K562 (cell line): Measurements from ENCODE around the gene RBMS3. TPM values are rescaled to one million over a fixed set of nuclear protein-coding genes. Genes with fewer than 3 reads are reported as not detected.

Source experiments
- ATAC-seq: fragments of 200-7000 bp; cut with Tn5 transposase; 3 replicates; pipeline ENCODE4 v1.9.1; 2020; ENCODE audit warnings: moderate library complexity
- BruUV-seq: library from RNA; stranded (reverse); fragments of 400-500 nt; replicated peaks from 2 replicates; lab custom pipeline; 2021; lab: Mats Ljungman, UMichigan
- CTCF ChIA-PET: fragments of 300-600 bp; formaldehyde crosslinking; extraction: SDS; loops from one replicate; lab custom pipeline; 2021; ENCODE audit warnings: low intra/inter-chr PET ratio; lab: Yijun Ruan, JAX
- POLR2A ChIA-PET: fragments of 300-600, 350-650 bp; sonication (Branson Sonifier 250); formaldehyde crosslinking; extraction: SDS; loops from one replicate; lab custom pipeline; 2021; ENCODE audit warnings: antibody characterized with exemption, inconsistent platforms; lab: Yijun Ruan, JAX
- DNase-seq, 4 experiments: peaks; one replicate each; pipeline versions ENCODE4 v3.0.0 to v3.0.0-alpha.2; 2011 to 2018; ENCODE audit warnings: low spot score in 3 of 4, mixed read lengths in 3 of 4; ENCODE audit errors: extremely low read depth in 1 of 4
- FAIRE-seq: peaks from 2 replicates; lab custom pipeline; 2011; peaks lifted over from hg19 to GRCh38; lab: Jason Lieb, UNC
- H2AFZ ChIP-seq: 2 replicates; pipeline ENCODE4 v1.6.0; 2011; ENCODE audit warnings: low read depth, low read length, control low read depth, inconsistent platforms
- H3K27ac ChIP-seq: fragments of 200-600 bp; 3 replicates; pipeline ENCODE4 v1.8.0; 2011; ENCODE audit warnings: low read depth, mild to moderate bottlenecking, control low read depth, inconsistent platforms, low read length, moderate library complexity, mixed read lengths; ENCODE audit errors: extremely low read depth
- H3K27me3 ChIP-seq, 2 experiments: fragments of 300-600 bp in 1 of 2; 2 replicates in 1 of 2; 3 replicates in 1 of 2; pipeline versions ENCODE4 v1.6.0 to v1.8.0; 2011; ENCODE audit warnings: inconsistent platforms in 2 of 2, low read length in 2 of 2, mild to moderate bottlenecking in 1 of 2, mixed read lengths in 1 of 2, moderate library complexity in 1 of 2; ENCODE audit not compliant: control insufficient read depth in 2 of 2, insufficient read depth in 2 of 2
- H3K36me3 ChIP-seq: fragments of 300-600 bp; 3 replicates; pipeline ENCODE4 v1.8.0; 2011; ENCODE audit warnings: mild to moderate bottlenecking, low read length, inconsistent platforms; ENCODE audit not compliant: control insufficient read depth, insufficient read depth
- H3K4me1 ChIP-seq, 2 experiments: fragments of 200-600 bp in 1 of 2; replicated peaks in 1 of 2; 2 replicates in 1 of 2; 3 replicates in 1 of 2; pipeline versions ENCODE4 v1.5.1 to v1.8.0; 2011; ENCODE audit warnings: inconsistent platforms in 2 of 2, low read length in 2 of 2, mild to moderate bottlenecking in 1 of 2, mixed read lengths in 1 of 2, moderate library complexity in 1 of 2; ENCODE audit not compliant: control insufficient read depth in 2 of 2, insufficient read depth in 2 of 2
- H3K4me2 ChIP-seq: 2 replicates; pipeline ENCODE4 v1.6.1; 2011; ENCODE audit warnings: low read length, control low read depth, inconsistent platforms, mixed read lengths; ENCODE audit not compliant: insufficient read depth
- H3K4me3 ChIP-seq: fragments of 200-600 bp; sonication (generic), shearing (Covaris generic); 2 replicates; pipeline ENCODE4 v1.5.1; 2016; ENCODE audit warnings: control low read depth, inconsistent platforms
- H3K79me2 ChIP-seq: fragments of 200-600 bp; 3 replicates; pipeline ENCODE4 v1.8.0; 2011; ENCODE audit warnings: low read length, inconsistent platforms; ENCODE audit not compliant: control insufficient read depth, insufficient read depth
- H3K9ac ChIP-seq, 2 experiments: 2 replicates each; pipeline versions ENCODE4 v1.6.0 to v1.6.1; 2011; ENCODE audit warnings: low read depth in 2 of 2, low read length in 2 of 2, control low read depth in 1 of 2, inconsistent platforms in 1 of 2, mild to moderate bottlenecking in 1 of 2, mixed read lengths in 1 of 2; ENCODE audit not compliant: insufficient read depth in 1 of 2
- H3K9me1 ChIP-seq: one replicate; pipeline ENCODE4 v1.6.0; 2011; ENCODE audit warnings: inconsistent platforms, mild to moderate bottlenecking, low read length, moderate library complexity; ENCODE audit not compliant: control insufficient read depth, insufficient read depth
- H3K9me3 ChIP-seq: replicated peaks from 2 replicates; pipeline ENCODE4 v1.5.1; 2011; ENCODE audit warnings: low read depth, low read length, inconsistent platforms; ENCODE audit not compliant: control insufficient read depth, insufficient read depth
- H4K20me1 ChIP-seq: replicated peaks from 2 replicates; pipeline ENCODE4 v1.6.1; 2011; ENCODE audit warnings: low read length, inconsistent platforms, mixed read lengths; ENCODE audit not compliant: control insufficient read depth, insufficient read depth
- CBFA2T2 ChIP-seq: fragments of 450-650 bp; conservative IDR thresholded peaks from 2 replicates; pipeline ENCODE4 v1.6.1; 2017; ENCODE audit warnings: mild to moderate bottlenecking
- CBX2 ChIP-seq: fragments of 200-600 bp; sonication (generic); IDR thresholded peaks from one replicate; pipeline ENCODE4 v1.6.1; 2012; ENCODE audit warnings: mild to moderate bottlenecking, low read length, inconsistent platforms; ENCODE audit not compliant: insufficient read depth, poor library complexity, severe bottlenecking
- ELF4 ChIP-seq: fragments of 450-650 bp; formaldehyde crosslinking; IDR thresholded peaks from 2 replicates; pipeline ENCODE4 v1.4.0; 2022; ENCODE audit warnings: missing genetic modification characterization
- FOXA3 ChIP-seq, 2 experiments: fragments of 450-650 bp in 1 of 2; sonication (generic) in 1 of 2; formaldehyde crosslinking; IDR thresholded peaks in 1 of 2; conservative IDR thresholded peaks in 1 of 2; 2 replicates each; pipeline versions ENCODE4 v1.4.0 to v1.8.0; 2020 to 2022; ENCODE audit warnings: mild to moderate bottlenecking in 2 of 2, missing genetic modification reagents in 1 of 2
- FOXO4 ChIP-seq: fragments of 450-650 bp; formaldehyde crosslinking; IDR thresholded peaks from 2 replicates; pipeline ENCODE4 v1.4.0; 2020; ENCODE audit warnings: mild to moderate bottlenecking, moderate library complexity
- HDAC2 ChIP-seq: fragments of 450-650 bp; IDR thresholded peaks from 2 replicates; pipeline ENCODE4 v1.6.1; 2016; ENCODE audit warnings: mild to moderate bottlenecking
- HMBOX1 ChIP-seq: sonication (generic); IDR thresholded peaks from 2 replicates; pipeline ENCODE4 v1.6.1; 2016
- PYGO2 ChIP-seq: fragments of 450-650 bp; IDR thresholded peaks from 2 replicates; pipeline ENCODE4 v1.6.1; 2016; ENCODE audit warnings: mild to moderate bottlenecking, missing genetic modification characterization, moderate library complexity, missing compliant biosample characterization
- RBM15 ChIP-seq: fragments of 200-400 bp; formaldehyde crosslinking; IDR thresholded peaks from 2 replicates; pipeline ENCODE4 v1.6.1; 2018; ENCODE audit warnings: mild to moderate bottlenecking, low read length, moderate library complexity; ENCODE audit not compliant: insufficient read depth
- SLC30A9 ChIP-seq: fragments of 250-450 bp; sonication (Bioruptor Pico); IDR thresholded peaks from 2 replicates; pipeline ENCODE4 v1.8.0; 2022; ENCODE audit warnings: mild to moderate bottlenecking, moderate library complexity
- TFE3 ChIP-seq: fragments of 450-650 bp; formaldehyde crosslinking; IDR thresholded peaks from 2 replicates; pipeline ENCODE4 v1.4.0; 2020; ENCODE audit warnings: mild to moderate bottlenecking, mixed read lengths
- TRIM25 ChIP-seq: fragments of 450-650 bp; IDR thresholded peaks from 2 replicates; pipeline ENCODE4 v1.7.0; 2016; ENCODE audit warnings: borderline replicate concordance
- ZNF124 ChIP-seq: sonication (generic); formaldehyde crosslinking; IDR thresholded peaks from 2 replicates; pipeline ENCODE4 v1.8.1; 2022; ENCODE audit warnings: missing genetic modification reagents
- ZNF239 ChIP-seq: fragments of 250-450 bp; sonication (Bioruptor Pico); IDR thresholded peaks from 2 replicates; pipeline ENCODE4 v1.4.0; 2020; ENCODE audit warnings: mild to moderate bottlenecking
- ZNF655 ChIP-seq: fragments of 250-450 bp; sonication (Bioruptor Pico); IDR thresholded peaks from 2 replicates; pipeline ENCODE4 v1.5.0; 2021
- WGBS: fragments of 100-300 bp; shearing (Covaris generic); methylation state at CpG from one replicate; pipeline ENCODE4 v1.1.6; 2016; ENCODE audit warnings: low coverage, mixed read lengths; ENCODE audit not compliant: insufficient coverage; ENCODE audit errors: missing lambda C conversion rate; 5-methylcytosine and 5-hydroxymethylcytosine counted together
- in situ Hi-C: fragments of 300-500 bp; cut with MboI; formaldehyde crosslinking; loops from 4 replicates; pipeline ENCODE4 v1.15.0; 2018; ENCODE audit warnings: inconsistent platforms, mixed read lengths
- intact Hi-C: fragments of 100-400 bp; cut with micrococcal nuclease; formaldehyde crosslinking; loops from 2 replicates; pipeline ENCODE4 v1.14.2; 2022
- polyA plus RNA-seq, 8 experiments: library from polyadenylated mRNA; depleted of rRNA in 4 of 8; stranded (reverse) in 5 of 8; unstranded in 3 of 8; fragments of >200 nt; fragmentation: Nextera tagmentation in 2 of 8; fragmentation: Illumina TruSeq in 1 of 8; extraction: Ambion mirVana in 2 of 8; extraction: Trizol in 1 of 8; gene quantifications; 2 replicates each; pipeline versions ENCODE4 v1.2.1 to v1.2.3, GENCODE V29; 2011 to 2014; ENCODE audit warnings: inconsistent platforms in 1 of 8, missing spikeins in 1 of 8
- total RNA-seq, 7 experiments: library from RNA; depleted of rRNA in 6 of 7; stranded (reverse); fragments of >200 nt in 6 of 7; fragmentation: Illumina TruSeq in 2 of 7; extraction: Trizol in 2 of 7; gene quantifications; 2 replicates each; pipeline versions ENCODE4 v1.2.1 to v1.2.3, GENCODE V29; 2011 to 2021; ENCODE audit warnings: low replicate concordance in 1 of 7

Gene RBMS3
- total and polyA plus RNA-seq, 9 of the 15 experiments (the other 6 are each of a cell fraction or from before 2014, with no cell fraction given) = 0.20 TPM; not detected in 8

GRCh38 chr3:29755416-29755815 is 474.5 kb downstream of the RBMS3 start:
- CTCF ChIA-PET = no interaction called here
- intact Hi-C loops = no loop called here
- no peaks in the 10 kb centered on the region for H3K9me1 ChIP-seq
- no peak for FAIRE-seq
- no peaks in the 10 kb centered on the region for H3K36me3 ChIP-seq
- ATAC-seq = no peak
- H3K4me2 ChIP-seq = no peak overlapping the region
- H3K79me2 ChIP-seq = no peaks in the 10 kb centered on the region
- H3K9me3 ChIP-seq = no peaks in the 10 kb centered on the region; the same call in 1 of the 2 replicates
- no peaks in the 10 kb centered on the region for H3K4me1 ChIP-seq
- in situ Hi-C loops = no loop called here
- WGBS = 0% methylated on average over 1 of the region's 1 CpG
- no peaks in the 10 kb centered on the region for H3K27me3 ChIP-seq
- DNase-seq = no peak
- H3K9ac ChIP-seq = no peak overlapping the region
- H3K4me3 ChIP-seq = no peak overlapping the region
- no peak overlapping the region for H2AFZ ChIP-seq
- POLR2A ChIA-PET = no interaction called here
- no peak overlapping the region for H3K27ac ChIP-seq
- H4K20me1 ChIP-seq = no peaks in the 10 kb centered on the region
- no TSS peak for BruUV-seq
- TF ChIP-seq RBM15 = no peak
- no peak for TF ChIP-seq ELF4 (CRISPR knock-in tag)
- no peak for TF ChIP-seq TFE3 (CRISPR knock-in tag)
- no peak for TF ChIP-seq CBFA2T2
- TF ChIP-seq SLC30A9 (CRISPR knock-in tag) = no peak
- TF ChIP-seq ZNF655 (CRISPR knock-in tag) = no peak
- no peak for TF ChIP-seq HDAC2
- no peak for TF ChIP-seq PYGO2 (tag)
- no peak for TF ChIP-seq TRIM25
- no peak for TF ChIP-seq HMBOX1
- no peak for TF ChIP-seq FOXA3 (CRISPR knock-in tag; conservative IDR thresholded peaks at IDR 0.05 in 1 of 2, IDR thresholded peaks at IDR 0.05 in 1 of 2)
- TF ChIP-seq ZNF239 (CRISPR knock-in tag) = no peak
- TF ChIP-seq FOXO4 (CRISPR knock-in tag) = no peak
- TF ChIP-seq CBX2 = no peak
- no peak for TF ChIP-seq ZNF124
